ENCODE measurements around the gene TRAF3.

TRAF3 gene

GRCh38 chr14:102799684-102800562 lies 22.7 kb downstream of the TRAF3 start:
- peak overlapping the region; percentile 44 for H3K27ac Mint-ChIP-seq
- H3K27me3 Mint-ChIP-seq = no peaks in the 10 kb centered on the region
- H3K4me3 Mint-ChIP-seq = no peak overlapping the region
- ATAC-seq (replicated peaks) (peak in 1 of 2 donors; percentile 23), DNase-seq (no peak)
- H3K4me1 Mint-ChIP-seq = peaks cover 35 to 77% of the 10 kb centered on the region in 2 donors
- H3K9me3 Mint-ChIP-seq = no peaks in the 10 kb centered on the region
- H3K36me3 Mint-ChIP-seq = peaks cover 15 to 44% of the 10 kb centered on the region in 2 donors

- peaks cover 18 to 48% of the 10 kb centered on the region in 2 donors for H3K36me3 Mint-ChIP-seq
- peaks cover 50 to 82% of the 10 kb centered on the region in 2 donors for H3K4me1 Mint-ChIP-seq
- no peaks in the 10 kb centered on the region for H3K27me3 Mint-ChIP-seq
- H3K9me3 Mint-ChIP-seq = peaks cover 0 to 3% of the 10 kb centered on the region in 2 donors
- DNase-seq = no peak
- no peak for ATAC-seq (replicated peaks)
- peak overlapping the region; percentile 87 for H3K27ac Mint-ChIP-seq
- H3K4me3 Mint-ChIP-seq = peak overlapping the region in 1 of 2 donors; percentile 11
These were observed 25.7 kb downstream of the TRAF3 start for GRCh38 chr14:102802834-102803523.

- no peaks in the 10 kb centered on the region for H3K27me3 Mint-ChIP-seq
- no peak for DNase-seq
- peak overlapping the region; percentile 98 for H3K27ac Mint-ChIP-seq
- no peak for ATAC-seq (replicated peaks)
- H3K9me3 Mint-ChIP-seq = peaks cover 0 to 3% of the 10 kb centered on the region in 2 donors
- H3K4me3 Mint-ChIP-seq = peak overlapping the region; percentile 66 to 69
- H3K4me1 Mint-ChIP-seq = peaks cover 45 to 80% of the 10 kb centered on the region in 2 donors
- peaks cover 20 to 48% of the 10 kb centered on the region in 2 donors for H3K36me3 Mint-ChIP-seq
These were observed 27.6 kb downstream of the TRAF3 start for GRCh38 chr14:102804858-102805257.

DNA sequence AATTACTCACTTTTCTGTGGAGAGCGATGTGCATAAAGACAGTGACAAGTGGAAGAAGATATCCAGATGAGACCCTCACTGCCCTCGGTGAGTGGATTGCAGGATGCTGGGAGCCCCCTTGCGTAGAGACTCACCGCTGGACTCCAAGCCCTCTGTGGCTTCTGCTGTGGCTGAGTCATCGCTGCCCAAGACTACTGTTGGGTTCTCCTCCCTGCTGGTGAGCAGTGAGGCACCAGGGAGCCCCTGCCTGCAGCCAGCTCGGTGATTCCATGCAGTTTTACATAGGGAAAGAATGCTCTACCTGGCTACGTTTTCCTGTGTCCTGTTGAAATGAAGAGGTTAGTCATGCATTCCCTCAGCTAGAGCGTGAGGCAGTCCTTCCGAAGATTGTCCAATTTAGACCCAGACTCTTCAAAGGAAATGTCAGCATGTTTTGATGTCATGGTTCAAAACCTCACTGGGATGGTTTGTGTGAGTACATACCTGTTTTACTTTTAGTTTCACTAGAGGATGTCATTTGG lies 28.2 kb downstream of the TRAF3 start:
- Mint-ChIP-seq H3K9me3 (peaks cover 0 to 3% of the 10 kb centered on the region in 2 donors), H3K4me1 (peaks cover 51 to 82% of the 10 kb centered on the region in 2 donors)
- DNase-seq = no peak

DNA sequence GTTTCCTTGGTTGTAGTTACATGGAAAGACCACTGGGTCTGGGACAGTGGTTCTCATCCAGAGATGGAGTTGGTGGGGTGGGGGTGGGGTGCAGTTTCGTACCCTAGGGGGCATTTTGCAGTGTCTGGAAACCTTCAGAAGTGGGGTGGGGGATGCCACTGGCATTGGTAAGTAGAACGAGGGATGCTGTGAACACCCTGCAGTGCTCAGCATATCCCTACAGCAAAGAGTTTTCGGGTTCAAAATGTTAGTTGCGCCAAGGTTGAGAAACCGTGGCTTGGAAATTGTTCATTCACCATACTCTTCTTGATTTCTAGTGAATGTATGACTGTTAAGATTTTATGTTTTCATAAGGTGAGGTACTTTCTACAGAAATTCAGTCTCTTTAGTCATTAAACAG lies 28.7 kb downstream of the TRAF3 start:
- H3K27me3 Mint-ChIP-seq = no peaks in the 10 kb centered on the region
- H3K36me3 Mint-ChIP-seq = peaks cover 20 to 56% of the 10 kb centered on the region in 2 donors
- no peak for ATAC-seq (replicated peaks)
- DNase-seq = no peak
- H3K4me3 Mint-ChIP-seq = peak overlapping the region; percentile 66 to 69
- peaks cover 55 to 87% of the 10 kb centered on the region in 2 donors for H3K4me1 Mint-ChIP-seq
- H3K9me3 Mint-ChIP-seq = peaks cover 0 to 3% of the 10 kb centered on the region in 2 donors
- peak overlapping the region; percentile 98 for H3K27ac Mint-ChIP-seq

More for the DNA sequence above, 28.2 kb downstream of the TRAF3 start:
- peaks cover 20 to 53% of the 10 kb centered on the region in 2 donors for H3K36me3 Mint-ChIP-seq
- H3K4me3 Mint-ChIP-seq = peak overlapping the region; percentile 66 to 69
- H3K27ac Mint-ChIP-seq = peak overlapping the region; percentile 98
- ATAC-seq (replicated peaks) = peak; percentile 57 to 63
- H3K27me3 Mint-ChIP-seq = no peaks in the 10 kb centered on the region

- peaks cover 20 to 58% of the 10 kb centered on the region in 2 donors for H3K36me3 Mint-ChIP-seq
- H3K4me1 Mint-ChIP-seq = peaks cover 59 to 92% of the 10 kb centered on the region in 2 donors
- ATAC-seq (replicated peaks) (no peak), DNase-seq (no peak)
- H3K27me3 Mint-ChIP-seq = no peaks in the 10 kb centered on the region
- H3K9me3 Mint-ChIP-seq = peaks cover 0 to 3% of the 10 kb centered on the region in 2 donors
- no peak overlapping the region for H3K4me3 Mint-ChIP-seq
- peak overlapping the region; percentile 98 for H3K27ac Mint-ChIP-seq
These were observed 29.2 kb downstream of the TRAF3 start for GRCh38 chr14:102806447-102806846.

- peak overlapping the region; percentile 69 to 80 for H3K4me3 Mint-ChIP-seq
- H3K9me3 Mint-ChIP-seq = peaks cover 0 to 3% of the 10 kb centered on the region in 2 donors
- no peak for DNase-seq
- H3K36me3 Mint-ChIP-seq = peaks cover 23 to 62% of the 10 kb centered on the region in 2 donors
- no peaks in the 10 kb centered on the region for H3K27me3 Mint-ChIP-seq
- peaks cover 63 to 98% of the 10 kb centered on the region in 2 donors for H3K4me1 Mint-ChIP-seq
- ATAC-seq (replicated peaks) = no peak
- peak overlapping the region; percentile 98 for H3K27ac Mint-ChIP-seq
These were observed 29.8 kb downstream of the TRAF3 start for GRCh38 chr14:102807013-102807406.

- Mint-ChIP-seq H3K27ac (peak overlapping the region; percentile 92), H3K36me3 (peaks cover 33 to 63% of the 10 kb centered on the region in 2 donors), H3K4me3 (peak overlapping the region; percentile 8 to 56), H3K27me3 (no peaks in the 10 kb centered on the region), H3K4me1 (peaks cover 70 to 94% of the 10 kb centered on the region in 2 donors), H3K9me3 (peaks cover 2 to 3% of the 10 kb centered on the region in 2 donors)
- DNase-seq (no peak), ATAC-seq (replicated peaks) (no peak)
These were observed 32.6 kb downstream of the TRAF3 start for GRCh38 chr14:102809870-102810269.

- ATAC-seq (replicated peaks) (no peak), DNase-seq (no peak)
- peak overlapping the region; percentile 92 for H3K27ac Mint-ChIP-seq
- peaks cover 31 to 63% of the 10 kb centered on the region in 2 donors for H3K36me3 Mint-ChIP-seq
- no peaks in the 10 kb centered on the region for H3K27me3 Mint-ChIP-seq
- no peak overlapping the region for H3K4me3 Mint-ChIP-seq
- peaks cover 69 to 94% of the 10 kb centered on the region in 2 donors for H3K4me1 Mint-ChIP-seq
- peaks cover 2 to 3% of the 10 kb centered on the region in 2 donors for H3K9me3 Mint-ChIP-seq
These were observed 33.3 kb downstream of the TRAF3 start for GRCh38 chr14:102810523-102810922.

DNA sequence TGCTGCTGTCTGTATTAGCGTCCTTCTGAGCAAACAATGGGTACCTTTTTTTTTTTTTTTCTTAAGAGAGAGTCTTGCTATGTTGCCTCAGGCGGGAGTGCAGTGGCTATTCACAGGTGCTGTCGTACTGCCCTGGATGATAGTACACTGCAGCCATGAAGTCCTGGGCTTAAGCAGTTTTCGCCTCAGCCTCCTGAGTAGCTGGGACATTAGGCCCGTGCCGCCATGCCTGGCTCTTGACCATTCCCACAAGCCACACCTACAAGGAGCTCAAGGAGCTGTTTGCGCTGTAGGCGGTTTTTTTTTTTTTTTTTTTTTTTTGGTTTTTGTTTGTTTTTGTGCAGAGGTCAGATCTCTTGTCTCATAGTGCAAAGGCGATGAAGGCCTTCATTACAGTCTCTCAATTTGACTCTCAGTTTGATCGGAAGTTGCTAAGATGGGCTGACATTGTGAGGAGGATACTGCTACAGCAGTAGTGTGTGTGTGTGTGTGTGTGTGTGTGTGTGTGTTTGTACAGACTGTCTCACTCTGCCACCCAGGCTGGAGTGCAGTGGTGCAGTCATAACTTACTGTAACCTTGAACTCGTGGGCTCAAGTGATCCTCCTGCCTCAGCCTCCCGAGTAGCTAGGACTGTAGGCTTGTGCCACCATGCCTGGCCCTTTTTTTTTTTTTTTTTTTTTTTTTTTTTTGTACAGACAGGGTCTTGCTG lies 34.2 kb downstream of the TRAF3 start:
- Mint-ChIP-seq H3K4me1 (peaks cover 63 to 89% of the 10 kb centered on the region in 2 donors), H3K4me3 (no peak overlapping the region), H3K36me3 (peaks cover 32 to 62% of the 10 kb centered on the region in 2 donors), H3K27ac (no peak overlapping the region), H3K9me3 (peaks cover 2 to 3% of the 10 kb centered on the region in 2 donors), H3K27me3 (no peaks in the 10 kb centered on the region)
- no peak for DNase-seq
- no peak for ATAC-seq (replicated peaks)

GRCh38 chr14:102811971-102812370 lies 34.7 kb downstream of the TRAF3 start:
- Mint-ChIP-seq H3K27ac (peak overlapping the region; percentile 11), H3K9me3 (peaks cover 2 to 3% of the 10 kb centered on the region in 2 donors), H3K4me1 (peaks cover 63 to 89% of the 10 kb centered on the region in 2 donors), H3K4me3 (no peak overlapping the region), H3K36me3 (peaks cover 37 to 65% of the 10 kb centered on the region in 2 donors), H3K27me3 (no peaks in the 10 kb centered on the region)
- no peak for ATAC-seq (replicated peaks)
- DNase-seq = no peak

DNA sequence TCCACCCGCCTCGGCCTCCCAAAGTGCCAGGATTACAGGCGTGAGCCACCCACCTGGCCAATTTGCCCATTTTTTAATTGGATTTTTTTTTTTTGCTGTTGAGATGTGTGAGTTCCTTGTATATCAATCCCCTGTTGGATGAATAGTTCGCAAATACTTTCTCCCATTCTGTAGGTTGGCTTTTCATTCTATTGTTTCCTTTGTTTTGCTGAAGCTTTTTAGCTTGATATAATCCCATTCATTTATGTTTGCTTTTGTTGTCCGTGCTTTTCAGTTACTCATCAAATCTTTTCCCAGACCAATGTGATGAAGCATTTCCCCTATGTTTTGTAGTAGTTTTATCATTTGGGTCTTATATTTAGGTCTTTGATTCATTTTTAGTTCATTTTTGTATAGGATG lies 36.4 kb downstream of the TRAF3 start:
- DNase-seq (no peak), ATAC-seq (replicated peaks) (no peak)
- peaks cover 0 to 2% of the 10 kb centered on the region in 2 donors for H3K9me3 Mint-ChIP-seq
- peaks cover 63 to 89% of the 10 kb centered on the region in 2 donors for H3K4me1 Mint-ChIP-seq
- peaks cover 37 to 58% of the 10 kb centered on the region in 2 donors for H3K36me3 Mint-ChIP-seq
- no peak overlapping the region for H3K4me3 Mint-ChIP-seq
- peak overlapping the region; percentile 53 for H3K27ac Mint-ChIP-seq
- no peaks in the 10 kb centered on the region for H3K27me3 Mint-ChIP-seq

DNA sequence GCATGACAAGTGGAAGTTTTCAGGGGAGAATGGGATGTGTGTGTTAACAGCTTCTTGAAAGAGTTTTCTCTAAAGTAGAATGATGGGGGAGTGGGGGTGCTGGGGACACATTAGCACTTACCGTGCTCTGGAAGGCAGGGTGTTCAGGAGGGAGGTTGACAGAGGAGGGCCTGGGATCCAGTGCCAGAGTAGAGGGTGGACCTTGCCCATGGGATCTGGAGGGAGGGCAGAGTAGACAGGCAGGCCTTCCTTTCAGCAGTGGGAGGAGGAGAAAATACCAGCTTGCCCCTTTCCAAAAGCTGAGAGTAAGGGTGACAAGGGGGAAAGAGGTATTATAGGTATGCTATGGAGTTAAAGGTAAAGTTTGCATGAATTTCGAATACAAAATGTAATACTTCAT lies 40.1 kb downstream of the TRAF3 start:
- peak overlapping the region in 1 of 2 donors; percentile 3 for H3K4me3 Mint-ChIP-seq
- peaks cover 34 to 50% of the 10 kb centered on the region in 2 donors for H3K36me3 Mint-ChIP-seq
- peaks cover 53 to 76% of the 10 kb centered on the region in 2 donors for H3K4me1 Mint-ChIP-seq
- H3K9me3 Mint-ChIP-seq = peaks cover 0 to 2% of the 10 kb centered on the region in 2 donors
- no peak for ATAC-seq (replicated peaks)
- DNase-seq = no peak
- H3K27ac Mint-ChIP-seq = peak overlapping the region; percentile 34
- no peaks in the 10 kb centered on the region for H3K27me3 Mint-ChIP-seq
